Endothelial cell of umbilical vein (primary cell): Measurements from ENCODE around the gene OR52E6. TPM values are rescaled to one million over a fixed set of nuclear protein-coding genes. Genes with fewer than 3 reads are reported as not detected.

Experiments
- BruUV-seq: library from RNA; stranded (reverse); fragments of 400-500 nt; replicated peaks from 2 replicates; lab custom pipeline; 2021; lab: Mats Ljungman, UMichigan
- CTCF ChIA-PET: fragments of 300-600, 350-600 bp; sonication (Branson Sonifier 250); formaldehyde crosslinking; loops from one replicate; lab custom pipeline; 2021; ENCODE audit warnings: antibody characterized with exemption, inconsistent platforms; lab: Charles Lee
- POLR2A ChIA-PET: fragments of 300-600, 350-600 bp; sonication (Branson Sonifier 250); formaldehyde crosslinking; loops from one replicate; lab custom pipeline; 2021; ENCODE audit warnings: antibody characterized with exemption, inconsistent platforms; lab: Charles Lee
- DNase-seq: peaks from one replicate; pipeline ENCODE4 v3.0.0-alpha.2; 2011; ENCODE audit warnings: low read depth, low spot score
- FAIRE-seq: peaks from 2 replicates; lab custom pipeline; 2011; peaks lifted over from hg19 to GRCh38; lab: Jason Lieb, UNC
- H2AFZ ChIP-seq: 2 replicates; pipeline ENCODE4 v1.6.0; 2012; ENCODE audit warnings: low read depth, low read length, control low read depth, inconsistent platforms
- H3K27ac ChIP-seq: 2 replicates; pipeline ENCODE4 v1.5.1; 2011; ENCODE audit warnings: low read depth, mild to moderate bottlenecking, control low read depth, low read length, moderate library complexity; ENCODE audit not compliant: insufficient read depth
- H3K27me3 ChIP-seq, 2 experiments: 2 replicates each; pipeline versions ENCODE4 v1.6.0 to v1.6.1; 2011; ENCODE audit warnings: low read length in 2 of 2, mixed read lengths in 1 of 2; ENCODE audit not compliant: control insufficient read depth in 2 of 2, insufficient read depth in 2 of 2
- H3K36me3 ChIP-seq, 2 experiments: 2 replicates in 1 of 2; 3 replicates in 1 of 2; pipeline ENCODE4 v1.5.1; 2011; ENCODE audit warnings: low read length in 2 of 2, mild to moderate bottlenecking in 1 of 2, moderate library complexity in 1 of 2; ENCODE audit not compliant: control insufficient read depth in 2 of 2, insufficient read depth in 2 of 2; ENCODE audit errors: extremely low read depth in 1 of 2
- H3K4me1 ChIP-seq: 3 replicates; pipeline ENCODE4 v1.5.1; 2011; ENCODE audit warnings: mild to moderate bottlenecking, low read length; ENCODE audit not compliant: control insufficient read depth, insufficient read depth; ENCODE audit errors: extremely low read depth
- H3K4me2 ChIP-seq: 2 replicates; pipeline ENCODE4 v1.6.1; 2011; ENCODE audit warnings: low read length, control low read depth, mixed read lengths; ENCODE audit not compliant: insufficient read depth
- H3K4me3 ChIP-seq, 3 experiments: fragments of 200-600 bp in 1 of 3; sonication (generic), shearing (Covaris generic) in 1 of 3; replicated peaks in 1 of 3; 2 replicates each; pipeline ENCODE4 v1.5.1; 2011 to 2016; ENCODE audit warnings: control low read depth in 3 of 3, low read length in 3 of 3, mild to moderate bottlenecking in 2 of 3, inconsistent platforms in 1 of 3, low read depth in 1 of 3, moderate library complexity in 1 of 3; ENCODE audit not compliant: insufficient read depth in 1 of 3
- H3K79me2 ChIP-seq: 2 replicates; pipeline ENCODE4 v1.6.0; 2012; ENCODE audit warnings: low read length, inconsistent platforms; ENCODE audit not compliant: control insufficient read depth, insufficient read depth
- H3K9ac ChIP-seq: replicated peaks from 2 replicates; pipeline ENCODE3; 2011; ENCODE audit warnings: low read length, control low read depth; ENCODE audit not compliant: insufficient read depth; ENCODE audit errors: extremely low read depth
- H3K9me1 ChIP-seq: replicated peaks from 3 replicates; pipeline ENCODE4 v1.6.0; 2011; ENCODE audit warnings: mild to moderate bottlenecking, low read length; ENCODE audit not compliant: control insufficient read depth, insufficient read depth; ENCODE audit errors: extremely low read depth
- H3K9me3 ChIP-seq: replicated peaks from 2 replicates; pipeline ENCODE4 v1.5.1; 2012; ENCODE audit warnings: low read length, inconsistent platforms; ENCODE audit not compliant: control insufficient read depth, insufficient read depth
- H4K20me1 ChIP-seq: replicated peaks from 2 replicates; pipeline ENCODE3; 2011; ENCODE audit warnings: mild to moderate bottlenecking, low read length; ENCODE audit not compliant: control insufficient read depth, insufficient read depth; ENCODE audit errors: extremely low read depth
- EZH2 ChIP-seq: IDR thresholded peaks from 2 replicates; pipeline ENCODE4 v1.6.1; 2012; ENCODE audit warnings: borderline replicate concordance, low read depth, mild to moderate bottlenecking, moderate library complexity, low read length, inconsistent platforms; ENCODE audit not compliant: severe bottlenecking
- FOS ChIP-seq: IDR thresholded peaks from 2 replicates; pipeline ENCODE4 v1.6.1; 2011; ENCODE audit warnings: mild to moderate bottlenecking, low read length, moderate library complexity, borderline replicate concordance; ENCODE audit not compliant: insufficient read depth
- GATA2 ChIP-seq: IDR thresholded peaks from 2 replicates; pipeline ENCODE4 v1.7.0; 2011; ENCODE audit warnings: low read depth, mild to moderate bottlenecking, moderate library complexity, mixed read lengths, low read length; ENCODE audit not compliant: insufficient read length, insufficient read depth
- JUN ChIP-seq: IDR thresholded peaks from 2 replicates; pipeline ENCODE4 v1.6.1; 2011; ENCODE audit warnings: borderline replicate concordance, low read depth; ENCODE audit not compliant: insufficient read length, insufficient read depth
- MYC ChIP-seq: IDR thresholded peaks from one replicate; pipeline ENCODE4 v1.6.1; 2011; ENCODE audit warnings: mild to moderate bottlenecking, low read depth, low read length
- POLR2A ChIP-seq: IDR thresholded peaks from 2 replicates; pipeline ENCODE4 v1.6.1; 2012; ENCODE audit warnings: low read depth, mild to moderate bottlenecking, control low read depth, low read length
- POLR2AphosphoS5 ChIP-seq: IDR thresholded peaks from 2 replicates; pipeline ENCODE4 v1.6.1; 2012; ENCODE audit warnings: low read depth, mild to moderate bottlenecking, control low read depth, low read length, moderate library complexity; ENCODE audit not compliant: insufficient read depth
- dilution Hi-C: fragments of 300-500 bp; cut with MboI; formaldehyde crosslinking; loops from one replicate; pipeline ENCODE4 v1.15.0; 2019; ENCODE audit warnings: low sequenced_read_pairs; ENCODE audit not compliant: extremely low pct_ligation_motif_present
- intact Hi-C: fragments of 100-400 bp; cut with micrococcal nuclease; formaldehyde crosslinking; loops from one replicate; pipeline ENCODE4 v1.10.0; 2022
- polyA plus RNA-seq, 4 experiments: library from polyadenylated mRNA; depleted of rRNA in 3 of 4; stranded (reverse) in 3 of 4; unstranded in 1 of 4; fragments of >200 nt; gene quantifications; 2 replicates each; pipeline versions ENCODE4 v1.2.1 to v1.2.3, GENCODE V29; 2011 to 2012; ENCODE audit warnings: missing spikeins in 1 of 4
- total RNA-seq: library from RNA; stranded (reverse); gene quantifications from 2 replicates; pipeline ENCODE4 v1.2.3, GENCODE V29; 2021
- TF ChIP-seq, protein P1 (sequence below), 2 donors: IDR thresholded peaks; 1 replicate in 1 of 2; 2 replicates in 1 of 2; pipeline ENCODE4 v1.5.1; 2011; ENCODE audit warnings: low read length in 2 of 2, mild to moderate bottlenecking in 2 of 2, moderate library complexity in 2 of 2, control low read depth in 1 of 2, inconsistent platforms in 1 of 2, low read depth in 1 of 2; ENCODE audit not compliant: insufficient read depth in 1 of 2; ENCODE audit errors: extremely low read depth in 1 of 2
- TF ChIP-seq, protein P2 (sequence below): IDR thresholded peaks from 2 replicates; pipeline ENCODE4 v1.6.1; 2011; ENCODE audit not compliant: insufficient read depth, insufficient read length

The OR52E6 gene
- total and polyA plus RNA-seq, 2 donors (not counting 3 experiments of a cell fraction or from before 2014, with no cell fraction given) = not detected

DNA sequence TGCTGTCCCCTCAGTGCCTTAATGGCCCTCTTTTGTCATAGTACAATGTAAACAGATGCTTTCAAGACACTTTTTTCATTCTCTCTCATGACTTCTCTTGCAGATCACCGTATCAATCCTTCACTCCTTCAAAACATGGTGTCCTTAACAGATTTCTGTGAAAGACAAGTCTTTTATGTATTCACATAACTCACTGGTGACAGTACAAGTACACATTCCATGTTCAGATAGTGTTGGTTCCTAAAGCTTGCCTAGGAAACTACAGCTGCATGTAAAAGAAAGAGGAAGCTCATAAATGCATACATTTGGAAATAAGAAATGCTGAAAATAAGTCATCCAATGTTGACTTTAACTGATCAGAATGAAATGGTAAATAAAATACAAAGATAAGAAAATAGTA lies 5.0 kb upstream of the OR52E6 start:
- intact Hi-C loops = no loop called here
- no TSS peak for BruUV-seq
- no peak for FAIRE-seq

DNA sequence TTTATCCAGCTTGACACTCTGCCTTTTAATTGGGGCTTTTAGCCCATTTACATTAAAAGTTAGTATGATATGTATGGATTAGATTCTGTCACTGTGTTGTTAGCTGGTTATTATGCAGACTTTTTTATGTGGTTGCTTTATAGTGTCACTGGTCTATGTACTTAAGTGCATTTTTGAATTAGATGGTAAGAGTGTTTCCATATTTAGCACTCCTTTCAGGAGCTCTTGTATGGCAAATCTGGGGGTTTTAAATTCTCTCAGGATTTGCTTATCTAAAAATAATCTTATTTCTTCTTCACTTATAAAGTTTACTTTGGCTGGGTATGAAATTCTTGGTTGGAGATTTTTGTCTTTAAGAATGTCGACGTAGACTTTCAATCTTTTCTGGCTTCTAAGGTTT lies 4.0 kb downstream of the OR52E6 start:
- no peaks in the 10 kb centered on the region for H3K4me1 ChIP-seq
- no peak overlapping the region for H3K9ac ChIP-seq
- H3K36me3 ChIP-seq = no peaks in the 10 kb centered on the region
- ChIA-PET POLR2A (no interaction called here), CTCF (no interaction called here)
- dilution Hi-C loops (no loop called here), intact Hi-C loops (no loop called here)
- BruUV-seq = no TSS peak
- no peaks in the 10 kb centered on the region for H4K20me1 ChIP-seq
- H3K9me3 ChIP-seq = no peaks in the 10 kb centered on the region
- H3K27ac ChIP-seq = no peak overlapping the region
- TF ChIP-seq MYC = no peak
- TF ChIP-seq POLR2A = no peak
- no peak for TF ChIP-seq POLR2AphosphoS5
- TF ChIP-seq, protein P1, sequence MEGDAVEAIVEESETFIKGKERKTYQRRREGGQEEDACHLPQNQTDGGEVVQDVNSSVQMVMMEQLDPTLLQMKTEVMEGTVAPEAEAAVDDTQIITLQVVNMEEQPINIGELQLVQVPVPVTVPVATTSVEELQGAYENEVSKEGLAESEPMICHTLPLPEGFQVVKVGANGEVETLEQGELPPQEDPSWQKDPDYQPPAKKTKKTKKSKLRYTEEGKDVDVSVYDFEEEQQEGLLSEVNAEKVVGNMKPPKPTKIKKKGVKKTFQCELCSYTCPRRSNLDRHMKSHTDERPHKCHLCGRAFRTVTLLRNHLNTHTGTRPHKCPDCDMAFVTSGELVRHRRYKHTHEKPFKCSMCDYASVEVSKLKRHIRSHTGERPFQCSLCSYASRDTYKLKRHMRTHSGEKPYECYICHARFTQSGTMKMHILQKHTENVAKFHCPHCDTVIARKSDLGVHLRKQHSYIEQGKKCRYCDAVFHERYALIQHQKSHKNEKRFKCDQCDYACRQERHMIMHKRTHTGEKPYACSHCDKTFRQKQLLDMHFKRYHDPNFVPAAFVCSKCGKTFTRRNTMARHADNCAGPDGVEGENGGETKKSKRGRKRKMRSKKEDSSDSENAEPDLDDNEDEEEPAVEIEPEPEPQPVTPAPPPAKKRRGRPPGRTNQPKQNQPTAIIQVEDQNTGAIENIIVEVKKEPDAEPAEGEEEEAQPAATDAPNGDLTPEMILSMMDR (IDR thresholded peaks at IDR 0.05; ENCODE audit: extremely low read depth in 1 of 2, insufficient read depth in 1 of 2, low read depth in 1 of 2, low read length in 2 of 2) = no peak
- TF ChIP-seq, protein P2, sequence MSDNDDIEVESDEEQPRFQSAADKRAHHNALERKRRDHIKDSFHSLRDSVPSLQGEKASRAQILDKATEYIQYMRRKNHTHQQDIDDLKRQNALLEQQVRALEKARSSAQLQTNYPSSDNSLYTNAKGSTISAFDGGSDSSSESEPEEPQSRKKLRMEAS = no peak
- no peak for TF ChIP-seq FOS
- TF ChIP-seq EZH2 = no peak
- no peak for TF ChIP-seq JUN
- no peak for TF ChIP-seq GATA2
- no peak overlapping the region for H2AFZ ChIP-seq
- H3K27me3 ChIP-seq = no peaks in the 10 kb centered on the region
- no peak overlapping the region for H3K4me2 ChIP-seq
- DNase-seq (no peak), FAIRE-seq (no peak)
- no peaks in the 10 kb centered on the region for H3K79me2 ChIP-seq
- H3K4me3 ChIP-seq = no peak overlapping the region
- no peaks in the 10 kb centered on the region for H3K9me1 ChIP-seq

More for the DNA sequence above, 5.0 kb upstream of the OR52E6 start:
- H3K4me1 ChIP-seq = no peaks in the 10 kb centered on the region
- no peak for DNase-seq
- no peaks in the 10 kb centered on the region for H3K9me1 ChIP-seq
- no peaks in the 10 kb centered on the region for H3K36me3 ChIP-seq
- H3K4me3 ChIP-seq = no peak overlapping the region
- ChIA-PET POLR2A (no interaction called here), CTCF (no interaction called here)
- dilution Hi-C loops = no loop called here
- no peaks in the 10 kb centered on the region for H3K27me3 ChIP-seq
- H3K9ac ChIP-seq = no peak overlapping the region
- H2AFZ ChIP-seq = no peak overlapping the region
- no peak overlapping the region for H3K4me2 ChIP-seq
- H3K27ac ChIP-seq = no peak overlapping the region
- no peak for TF ChIP-seq GATA2
- TF ChIP-seq POLR2A = no peak
- no peak for TF ChIP-seq MYC
- no peak for TF ChIP-seq POLR2AphosphoS5
- TF ChIP-seq EZH2 = no peak
- TF ChIP-seq, protein P2 = no peak
- no peak for TF ChIP-seq JUN
- TF ChIP-seq FOS = no peak
- H4K20me1 ChIP-seq = no peaks in the 10 kb centered on the region
- H3K79me2 ChIP-seq = no peaks in the 10 kb centered on the region
- H3K9me3 ChIP-seq = no peaks in the 10 kb centered on the region
